OCI-LY1 (cell line): Measurements from ENCODE around the gene UNC5B.

ENCODE experiments used
- CTCF ChIP-seq: fragments of 200-600 bp; sonication (generic), shearing (Covaris generic); IDR thresholded peaks from 2 replicates; pipeline ENCODE4 v1.5.1; 2017; ENCODE audit warnings: mild to moderate bottlenecking, antibody characterized with exemption, low read length, moderate library complexity, mixed read lengths
- EZH2 ChIP-seq: fragments of 200-600 bp; sonication (generic), shearing (Covaris generic); IDR thresholded peaks from 2 replicates; pipeline ENCODE4 v1.8.0; 2017; ENCODE audit warnings: borderline replicate concordance, mixed run types, mild to moderate bottlenecking, antibody characterized with exemption, low read length, moderate library complexity, mixed read lengths

- TF ChIP-seq CTCF = no peak
- no peak for TF ChIP-seq EZH2
Measured at GRCh38 chr10:71185209-71185608, 27.2 kb upstream of the UNC5B start.
